HG02763 (cell line): ENCODE results near the gene CDC42BPA.

Experiments
- ATAC-seq: cut with Tn5 transposase; IDR thresholded peaks from one replicate; pipeline ENCODE4 v1.9.1; 2021; ENCODE audit warnings: mild to moderate bottlenecking, moderate library complexity; ENCODE audit not compliant: unreplicated experiment

Gene CDC42BPA

DNA sequence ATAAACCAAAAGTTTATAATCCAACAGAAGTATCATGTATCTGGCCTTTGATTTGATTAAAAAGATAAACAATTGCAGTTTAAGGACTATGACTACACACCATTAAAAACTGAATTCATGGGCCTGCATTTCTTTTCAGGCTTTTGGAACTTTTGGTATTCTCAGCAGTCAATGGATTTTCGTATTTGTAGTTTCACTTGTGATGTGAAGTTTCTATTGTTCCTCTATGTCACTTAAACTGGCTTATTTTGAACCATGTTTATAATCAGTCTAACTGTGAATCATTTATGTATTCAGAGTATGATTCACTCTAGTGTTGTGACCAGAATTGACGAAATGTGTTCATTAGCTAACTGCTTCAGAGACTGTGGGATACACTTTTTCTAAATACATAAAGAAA is 245.3 kb downstream of the CDC42BPA start:
- ATAC-seq, result no peak

DNA sequence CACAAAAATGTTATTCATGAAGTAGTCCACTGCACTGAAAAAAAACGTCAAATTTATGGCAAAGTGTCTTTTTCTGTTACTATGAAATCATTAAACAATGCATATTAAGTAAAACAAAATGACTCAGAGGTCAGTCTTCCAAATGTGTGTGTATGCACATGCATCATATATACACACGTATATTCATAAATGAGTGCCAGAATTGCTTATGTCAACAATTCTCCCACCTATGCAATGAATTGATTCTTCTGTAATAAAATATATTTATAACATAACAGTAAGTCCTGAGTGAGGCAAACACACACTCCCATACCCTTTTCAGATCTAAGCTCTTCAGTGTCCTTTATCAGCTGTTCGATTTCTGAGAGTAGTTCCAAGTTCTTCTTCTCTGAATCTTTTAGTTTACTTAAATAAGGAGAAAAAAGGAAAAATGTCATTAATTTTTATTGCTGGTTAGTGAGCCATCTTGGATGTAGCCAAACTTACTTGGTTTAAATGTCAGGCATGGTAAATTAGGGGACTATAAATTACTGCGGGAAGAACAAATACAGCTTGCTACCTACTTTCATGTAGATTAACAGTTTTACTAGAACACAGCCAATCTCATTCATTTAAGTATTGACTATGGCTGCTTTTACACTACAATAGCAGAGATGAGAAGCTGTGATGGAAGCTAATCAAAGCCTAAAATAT is 246.3 kb downstream of the CDC42BPA start:
- no peak for ATAC-seq

DNA sequence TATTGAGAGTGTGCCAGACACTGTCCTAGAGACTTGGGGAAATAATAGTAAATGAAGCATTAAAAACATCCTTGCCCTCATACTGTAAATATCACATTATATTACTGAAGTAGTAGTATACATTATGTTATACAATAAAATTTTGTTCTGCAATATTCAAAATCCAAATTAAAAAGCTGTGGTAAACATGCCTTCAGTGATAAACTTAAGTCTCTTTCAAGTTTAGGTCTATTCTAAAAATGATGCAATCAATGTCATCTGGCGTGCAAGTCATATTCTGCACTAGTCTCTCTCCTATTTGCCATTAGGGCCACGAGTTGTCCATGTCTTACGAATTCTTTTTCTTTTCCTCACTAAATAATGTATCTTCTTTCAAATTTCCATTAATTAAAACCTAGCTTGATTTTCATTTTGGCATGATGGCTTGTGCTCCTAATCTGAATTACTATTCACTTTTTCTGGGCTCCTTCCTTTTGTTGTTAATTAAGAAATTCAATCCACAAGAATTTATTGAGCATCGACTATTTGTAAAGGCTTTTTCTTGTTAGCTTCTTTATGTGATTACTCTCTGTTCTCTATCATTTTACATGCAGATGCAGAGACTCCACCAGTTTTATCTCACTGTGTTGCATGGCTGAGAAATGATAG is 247.5 kb downstream of the CDC42BPA start:
- ATAC-seq, result no peak

DNA sequence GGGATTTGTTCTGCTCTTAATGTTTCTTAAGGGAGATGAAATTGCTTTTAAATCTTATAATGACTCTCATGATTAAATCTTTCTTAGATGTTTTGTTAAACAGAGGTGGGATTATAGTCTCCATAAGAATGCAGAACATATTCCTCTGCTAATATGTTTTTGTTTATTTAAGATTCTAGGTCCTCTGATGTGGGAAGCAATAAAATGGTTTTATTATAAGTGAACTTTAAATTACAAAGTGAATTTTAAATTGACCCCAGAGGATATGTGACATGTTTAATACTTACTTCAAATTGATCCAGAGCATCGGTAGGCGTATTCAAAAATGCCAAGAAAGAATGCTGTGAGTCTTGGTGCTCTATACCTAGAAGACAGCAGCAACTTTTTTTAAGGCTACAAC is 248.8 kb downstream of the CDC42BPA start:
- ATAC-seq, result no peak

DNA sequence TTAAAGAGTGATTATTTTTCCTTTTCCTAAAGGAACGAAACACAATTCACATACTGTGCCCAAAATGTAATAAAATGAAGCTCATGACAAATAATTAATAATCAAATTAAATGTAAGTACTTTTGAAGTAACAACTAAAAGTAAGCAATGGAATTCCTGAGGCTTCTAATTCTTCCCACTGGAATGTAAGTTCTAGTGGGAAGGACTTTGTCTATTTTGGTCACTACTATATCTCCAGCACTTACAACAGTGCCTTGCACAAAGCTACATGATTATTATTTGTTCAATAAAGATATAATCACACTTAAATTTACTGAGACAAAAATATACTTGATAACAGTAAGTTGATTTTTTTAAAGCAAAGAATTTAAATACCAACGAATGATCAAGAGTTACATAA is 249.4 kb downstream of the CDC42BPA start:
- ATAC-seq, result no peak

DNA sequence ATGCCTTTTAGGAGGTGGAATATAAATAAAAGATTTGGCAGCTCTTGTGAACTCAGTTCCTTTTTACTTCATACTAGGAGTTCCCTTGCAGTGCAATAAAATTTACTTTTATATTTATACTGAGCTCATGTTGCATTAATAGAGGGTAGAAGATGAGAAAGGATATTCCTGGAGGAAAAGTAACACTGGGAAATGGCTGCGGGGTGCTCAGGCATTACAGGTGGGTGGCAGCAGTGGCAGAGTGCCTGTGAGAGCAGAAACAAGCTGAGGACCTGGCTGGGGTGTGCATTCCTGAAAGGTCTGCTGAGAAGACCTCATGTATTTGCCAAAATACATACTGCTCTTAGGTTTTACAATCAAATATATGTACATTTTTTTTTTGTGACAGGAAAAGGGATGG is 251.3 kb downstream of the CDC42BPA start:
- no peak for ATAC-seq

- ATAC-seq, result no peak
Observed at GRCh38 chr1:227065311-227065710, 253.0 kb downstream of the CDC42BPA start.

GRCh38 chr1:227062306-227062705 is 256.0 kb downstream of the CDC42BPA start:
- no peak for ATAC-seq

DNA sequence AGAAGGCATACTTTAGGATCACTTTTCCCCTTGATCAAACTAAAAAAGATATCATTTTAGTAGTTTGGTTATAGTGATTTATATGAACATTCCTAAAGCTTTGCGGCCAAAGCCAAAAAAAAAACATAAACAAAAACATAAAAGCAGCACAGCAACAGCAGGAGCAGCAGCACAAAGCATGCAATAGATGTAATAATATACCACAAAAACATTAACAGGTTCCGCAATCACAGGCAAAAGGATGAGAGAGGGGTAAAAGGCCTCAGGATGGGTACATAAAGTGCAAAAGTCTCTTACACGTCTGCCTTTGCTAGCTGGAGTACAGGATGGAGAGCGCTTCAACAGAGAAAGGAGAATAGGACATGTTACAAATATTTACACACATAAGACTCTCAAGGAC is 259.2 kb downstream of the CDC42BPA start:
- no peak for ATAC-seq

DNA sequence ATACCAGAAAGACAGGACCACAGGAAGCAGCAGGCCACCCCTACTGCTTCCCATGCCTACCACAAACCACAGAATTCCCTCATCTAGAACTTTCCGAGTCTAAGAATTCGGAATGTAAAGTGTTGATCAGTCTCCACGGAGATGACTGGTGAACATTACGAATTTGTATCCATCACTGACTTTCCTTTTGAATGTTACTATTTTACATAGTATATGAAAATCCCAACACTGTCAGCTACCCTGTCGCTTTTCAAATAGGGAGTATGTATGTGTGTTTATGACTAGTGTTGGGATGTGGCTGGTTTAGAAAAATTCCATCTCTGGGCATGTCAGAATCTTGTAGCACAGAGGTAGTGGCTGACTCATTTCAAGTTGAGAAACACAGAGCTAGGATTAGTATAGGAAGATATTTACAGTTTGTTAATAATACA is 260.0 kb downstream of the CDC42BPA start:
- no peak for ATAC-seq

- no peak for ATAC-seq
Observed at GRCh38 chr1:227049253-227049652, 269.0 kb downstream of the CDC42BPA start.

DNA sequence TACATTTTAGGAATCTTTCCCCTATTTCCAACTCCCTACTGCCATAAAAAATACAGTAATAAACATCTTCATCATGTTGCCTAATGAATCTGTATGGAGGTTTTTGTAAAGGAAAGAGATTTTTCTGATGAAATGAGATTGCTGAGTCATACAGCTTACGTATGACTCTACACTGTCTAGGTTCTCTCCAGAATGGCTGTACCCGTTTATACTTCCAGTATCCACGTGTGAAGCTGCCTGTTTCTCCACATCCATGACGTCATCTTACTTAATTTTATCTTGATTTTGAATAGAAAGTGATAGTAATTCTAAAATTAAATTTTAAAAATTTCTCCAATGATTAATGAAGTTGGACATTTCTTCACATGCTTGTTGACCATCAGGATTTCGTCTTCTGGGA is 274.5 kb downstream of the CDC42BPA start:
- ATAC-seq, result no peak

- no peak for ATAC-seq
Observed at GRCh38 chr1:227042292-227042691, 276.0 kb downstream of the CDC42BPA start.

DNA sequence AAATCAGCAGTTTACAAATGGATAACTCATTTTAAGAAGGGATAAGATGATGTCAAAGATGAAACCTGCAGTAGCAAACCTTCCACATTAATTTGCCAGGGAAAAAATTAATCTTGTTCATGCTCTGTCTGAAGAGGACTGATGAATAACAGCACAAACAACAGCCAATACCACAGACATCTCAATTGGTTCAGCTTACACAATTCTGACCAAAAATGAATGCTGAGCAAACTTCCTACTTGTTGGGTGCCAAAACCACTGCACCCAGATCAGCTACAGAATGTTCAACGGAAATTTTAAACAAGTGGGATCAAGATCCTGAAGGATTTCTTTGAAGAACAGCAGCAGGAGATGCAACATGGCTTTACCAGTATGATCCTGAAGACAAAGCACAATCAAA is 279.9 kb downstream of the CDC42BPA start:
- ATAC-seq, result no peak

DNA sequence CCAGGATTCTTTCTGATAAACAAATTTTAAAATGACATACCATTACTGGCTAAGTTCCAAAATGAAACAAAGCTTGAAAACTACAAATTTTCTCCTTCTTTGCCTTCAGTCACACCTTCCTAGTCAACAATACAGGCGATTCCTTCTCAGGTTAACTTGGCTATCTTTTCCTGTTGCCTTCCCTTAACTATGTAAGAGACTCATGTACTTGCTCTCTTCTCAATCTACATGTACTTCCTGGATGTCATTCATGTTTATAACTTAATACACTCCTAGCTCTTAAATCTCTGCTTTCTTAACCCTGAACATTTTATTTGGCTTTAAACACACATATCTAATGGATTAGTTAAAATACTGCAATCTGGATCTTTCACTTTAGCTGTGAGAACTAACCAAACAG is 281.2 kb downstream of the CDC42BPA start:
- ATAC-seq, result no peak

- no peak for ATAC-seq
Observed at GRCh38 chr1:227035316-227035715, 283.0 kb downstream of the CDC42BPA start.

- no peak for ATAC-seq
Observed at GRCh38 chr1:227033880-227034279, 284.4 kb downstream of the CDC42BPA start.

- no peak for ATAC-seq
Observed at GRCh38 chr1:227032396-227032795, 285.9 kb downstream of the CDC42BPA start.

GRCh38 chr1:227016990-227017389 is 301.3 kb downstream of the CDC42BPA start:
- ATAC-seq, result no peak

GRCh38 chr1:227010645-227011044 is 307.6 kb downstream of the CDC42BPA start:
- ATAC-seq, result no peak

DNA sequence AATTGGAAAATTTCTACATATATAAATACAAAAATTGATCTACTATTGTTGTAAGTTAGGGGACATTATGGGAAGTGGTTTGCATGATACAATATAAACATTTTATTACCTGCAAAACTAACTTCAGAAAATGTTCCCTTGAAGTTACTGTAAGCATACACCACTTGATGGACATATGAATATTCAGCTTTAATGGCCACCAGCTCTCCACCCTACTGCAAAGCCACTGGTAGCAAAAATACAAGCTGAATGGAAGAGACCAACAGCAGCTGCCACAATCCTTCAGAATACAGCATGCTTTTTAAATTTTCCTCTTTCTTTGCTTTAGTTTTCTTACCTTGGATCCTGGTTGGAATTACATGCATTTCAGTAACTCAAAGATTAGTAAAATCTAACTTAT is 308.4 kb downstream of the CDC42BPA start:
- no peak for ATAC-seq

DNA sequence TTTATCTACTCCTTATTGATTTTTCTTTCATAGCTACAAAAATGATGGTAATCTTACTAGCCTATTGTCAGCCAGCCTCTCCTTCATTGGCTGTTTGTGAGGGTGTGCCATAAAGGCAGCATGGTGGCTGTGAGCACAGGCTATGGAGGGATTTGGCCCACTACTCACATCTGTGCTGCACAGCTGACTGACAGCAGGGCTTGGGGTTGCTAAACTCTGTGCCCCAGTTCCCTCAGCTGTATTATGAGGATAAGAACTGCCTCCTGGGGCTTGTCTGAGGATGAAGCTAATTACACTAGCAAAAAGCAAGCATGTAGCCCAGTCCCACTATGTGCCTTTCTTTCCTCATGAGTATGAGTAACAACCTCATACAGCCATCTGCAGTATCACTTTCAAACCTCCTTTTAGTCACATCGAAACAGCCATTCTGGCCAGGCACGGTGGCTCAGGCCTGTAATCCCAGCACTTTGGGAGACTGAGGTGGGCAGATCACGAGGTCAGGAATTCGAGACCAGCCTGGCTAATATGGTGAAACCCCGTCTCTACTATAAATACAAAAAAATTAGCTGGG is 312.0 kb downstream of the CDC42BPA start:
- no peak for ATAC-seq
